ENCODE data around the gene C4orf50. TPM values are rescaled to one million over a fixed set of nuclear protein-coding genes. Genes with fewer than 3 reads are reported as not detected.

C4orf50 gene
- total and polyA plus RNA-seq, 2 of the 8 experiments (the other 6 are each of a cell fraction or from before 2014, with no cell fraction given): 0.08 to 0.22 TPM

- no peak for TF ChIP-seq CTCF (IDR thresholded peaks at IDR 0.05; ENCODE audit: control extremely low read depth in 1 of 3, insufficient read depth in 1 of 3, low read depth in 1 of 3, low read length in 3 of 3)
- no peak for TF ChIP-seq BCL11A (IDR thresholded peaks at IDR 0.05; ENCODE audit: low read depth in 2 of 2, low read length in 2 of 2)
- no peak for TF ChIP-seq ATF3 (IDR thresholded peaks at IDR 0.05; ENCODE audit: insufficient read depth, low read depth, low read length)
- TF ChIP-seq CHD1 (IDR thresholded peaks at IDR 0.05; ENCODE audit: low read depth, low read length): no peak
- TF ChIP-seq SIX5 (IDR thresholded peaks at IDR 0.05; ENCODE audit: low read depth, low read length): no peak
Measured at GRCh38 chr4:5908876-5909427, 109.3 kb downstream of the C4orf50 start (continued).

Data from H1 (cell line).